Cerebellar cortex (tissue), 1 donor: ENCODE data around the gene PCCA.
"Not testable (repeated sequence)": the region's sequence is repeated elsewhere in the genome, so short reads cannot be mapped to it uniquely, and the experiment has no call there.

ENCODE experiments used
- DNase-seq: peaks from one replicate; pipeline ENCODE4 v3.0.0-alpha.2; 2015; ENCODE audit warnings: low spot score

Gene PCCA

DNA sequence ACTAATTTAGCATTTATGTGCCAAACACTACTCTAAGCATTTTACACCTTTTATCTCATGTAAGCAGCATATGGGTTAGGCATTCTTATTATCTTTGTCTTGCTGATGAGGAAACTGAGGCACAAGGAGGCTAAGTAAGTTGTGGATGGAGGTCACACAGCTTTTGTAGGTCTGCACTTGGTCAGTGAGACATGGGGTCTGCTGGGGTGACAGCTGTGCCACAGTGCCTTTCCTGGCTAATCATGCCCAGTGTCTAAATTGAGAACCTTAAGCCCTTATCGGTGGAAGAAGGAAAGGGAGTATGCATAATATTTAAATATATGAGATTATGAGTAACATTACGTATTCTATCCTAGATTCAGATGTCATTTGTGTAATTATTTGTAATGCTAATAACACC is 273.5 kb downstream of the PCCA start:
- no peak for DNase-seq

DNA sequence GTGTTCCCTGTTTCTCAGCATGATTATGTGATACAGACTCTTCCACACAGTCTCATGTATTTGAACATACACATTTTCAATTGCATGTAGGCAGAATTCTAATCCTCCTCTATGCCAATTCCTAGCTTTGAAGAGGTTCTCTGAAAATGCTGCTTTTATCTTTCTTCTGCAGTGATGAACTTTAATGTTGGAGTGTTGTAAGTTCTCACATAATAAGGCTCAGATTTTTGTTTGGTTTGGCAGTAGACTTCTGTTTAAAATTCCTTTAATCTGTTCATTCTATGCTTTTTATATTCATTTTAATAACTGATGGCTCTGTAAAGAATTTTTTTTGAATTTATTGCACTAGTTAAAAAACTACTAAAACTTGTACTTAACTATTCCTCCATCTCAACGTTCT is 273.9 kb downstream of the PCCA start:
- DNase-seq, result no peak

DNA sequence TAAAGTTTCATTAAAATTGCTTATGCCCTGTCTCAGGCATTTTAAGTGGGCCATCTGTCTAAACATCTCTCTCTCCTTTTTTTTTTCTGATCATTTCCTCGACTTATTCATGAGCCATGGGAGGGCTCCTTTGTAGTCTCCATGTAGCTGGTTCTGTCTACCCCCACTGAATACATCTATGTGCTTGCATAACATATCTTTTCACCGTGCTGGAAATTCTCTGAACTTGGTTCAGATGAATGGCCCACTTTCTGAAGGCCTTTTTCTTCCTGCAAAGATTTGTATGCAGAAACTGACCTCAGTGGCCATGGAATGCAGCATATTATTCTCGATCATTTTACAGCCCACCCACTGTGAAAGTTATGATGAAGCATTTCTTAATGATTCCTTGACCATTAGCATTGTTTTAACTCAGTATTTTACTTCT is 274.4 kb downstream of the PCCA start:
- DNase-seq, result no peak

DNA sequence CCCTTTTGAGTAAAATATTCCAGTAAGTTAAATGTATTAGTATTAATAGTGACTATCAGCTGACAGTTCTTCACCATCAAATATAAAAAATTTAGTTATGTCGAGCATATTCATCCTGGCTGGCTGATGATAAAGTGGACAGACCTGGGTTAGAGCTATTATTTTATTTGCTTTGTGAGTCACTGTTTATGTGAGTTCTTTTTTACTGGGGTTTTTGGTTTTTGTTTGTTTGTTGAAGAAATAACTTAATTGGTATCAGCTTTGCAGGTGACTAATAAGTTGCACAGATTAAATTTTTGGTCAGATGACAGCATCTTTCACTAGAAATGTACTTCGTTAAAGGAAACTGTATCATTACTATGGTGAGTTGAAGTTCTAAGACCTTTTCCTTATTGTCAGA is 275.0 kb downstream of the PCCA start:
- DNase-seq, result no peak

DNA sequence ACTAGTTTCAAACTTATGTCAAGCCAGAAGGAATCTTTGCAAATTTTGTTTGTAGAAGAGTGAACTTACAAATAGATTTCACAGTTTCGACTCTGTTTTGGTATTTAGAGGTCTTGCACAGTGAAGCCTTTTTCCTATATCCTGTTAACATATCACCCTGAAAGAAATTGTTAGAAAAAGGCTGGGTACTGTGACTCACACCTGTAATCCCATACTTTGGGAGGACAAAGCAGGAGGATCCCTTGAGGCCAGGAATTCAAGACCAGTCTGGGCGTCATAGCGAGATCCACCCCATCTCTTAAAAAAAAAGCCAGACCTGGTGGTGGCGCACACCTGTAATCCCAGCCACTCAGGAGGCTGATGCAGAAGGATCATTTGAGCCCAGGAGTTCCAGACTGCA is 275.7 kb downstream of the PCCA start:
- no peak for DNase-seq

DNA sequence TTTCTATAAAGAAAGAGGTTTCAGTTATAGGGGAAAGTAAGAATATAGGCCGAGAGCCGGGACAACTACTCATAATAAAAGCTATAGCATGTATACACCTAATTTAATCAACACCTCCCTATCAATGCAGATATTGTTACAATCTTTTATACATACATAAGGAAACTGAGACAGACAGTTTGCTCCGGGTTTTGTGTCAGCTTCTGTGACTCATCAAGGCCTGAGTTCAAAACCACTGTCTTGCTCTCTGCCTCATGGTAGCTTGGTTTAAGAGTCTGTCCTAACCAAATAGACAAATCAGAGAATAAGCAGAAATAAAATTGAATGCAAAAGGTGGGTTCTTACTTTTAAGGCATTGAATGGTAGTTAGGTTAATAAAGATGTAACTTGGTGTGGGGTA is 276.8 kb downstream of the PCCA start:
- DNase-seq, result no peak

DNA sequence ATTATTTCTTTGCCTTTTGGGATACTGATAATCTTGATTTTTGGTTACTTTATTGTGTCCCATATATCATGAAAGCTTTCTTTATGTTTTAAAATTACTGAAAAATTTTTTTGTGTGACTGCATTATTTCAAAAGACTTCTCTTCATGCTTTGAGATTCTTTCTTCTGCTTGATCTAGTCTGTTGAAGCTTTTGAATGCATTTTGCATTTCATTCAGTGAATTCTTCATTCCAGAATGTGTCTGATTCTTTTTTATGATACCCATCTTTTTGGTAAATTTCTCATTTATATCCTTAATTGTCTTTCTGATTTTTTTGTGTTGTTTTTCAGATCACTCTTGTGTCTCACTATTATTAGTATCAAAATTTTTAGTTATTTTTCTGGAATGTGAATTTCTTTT is 289.6 kb downstream of the PCCA start:
- DNase-seq, result no peak

DNA sequence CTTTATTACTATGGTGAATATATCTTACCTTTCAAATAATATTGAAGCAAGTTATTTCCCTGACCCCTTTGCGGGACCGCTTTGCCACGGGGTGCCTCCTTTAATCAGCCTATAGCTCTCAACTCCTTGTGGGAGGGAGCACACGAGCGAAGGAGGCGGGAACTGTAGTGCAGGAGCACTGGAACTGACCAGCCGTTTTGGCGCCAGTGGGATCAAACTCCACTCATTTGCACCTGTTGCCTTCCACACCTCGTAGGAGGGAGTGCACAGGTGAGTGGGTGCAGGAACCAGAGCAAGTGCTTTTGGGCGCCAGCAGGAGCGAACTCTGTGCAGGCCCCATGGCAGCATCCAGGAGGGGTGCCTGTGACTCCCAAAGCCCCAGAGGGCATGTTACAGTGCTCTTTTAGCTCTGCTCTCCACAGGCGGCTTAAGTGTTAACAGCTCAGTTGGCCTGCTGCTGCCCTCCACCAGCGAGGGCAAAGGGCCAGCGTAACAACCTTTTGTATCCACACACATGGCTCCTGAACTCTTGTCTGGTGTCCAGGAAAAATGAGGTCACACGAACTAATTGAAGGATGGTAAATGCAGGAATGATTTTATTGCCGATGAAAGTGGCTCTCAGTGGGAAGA is 292.8 kb downstream of the PCCA start:
- DNase-seq, result peak; percentile 51

DNA sequence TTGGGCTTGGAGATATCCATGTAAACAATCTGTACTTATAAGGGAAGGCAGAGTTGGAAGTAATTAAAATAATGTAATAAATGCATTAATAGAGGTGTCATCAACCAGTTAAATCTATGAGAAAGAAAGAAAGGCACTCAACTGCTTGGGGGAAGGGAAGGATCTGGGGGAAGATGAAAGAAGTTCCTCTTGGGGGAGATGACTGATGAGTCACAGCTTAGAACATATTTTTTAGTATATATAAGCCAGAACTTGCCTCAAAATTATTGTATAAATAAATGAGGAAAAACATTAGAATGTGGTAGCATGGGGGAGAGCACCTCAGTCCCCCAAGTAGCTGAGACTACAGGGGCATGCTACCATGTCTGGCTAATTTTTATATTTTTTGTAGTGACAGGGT is 293.9 kb downstream of the PCCA start:
- no peak for DNase-seq

DNA sequence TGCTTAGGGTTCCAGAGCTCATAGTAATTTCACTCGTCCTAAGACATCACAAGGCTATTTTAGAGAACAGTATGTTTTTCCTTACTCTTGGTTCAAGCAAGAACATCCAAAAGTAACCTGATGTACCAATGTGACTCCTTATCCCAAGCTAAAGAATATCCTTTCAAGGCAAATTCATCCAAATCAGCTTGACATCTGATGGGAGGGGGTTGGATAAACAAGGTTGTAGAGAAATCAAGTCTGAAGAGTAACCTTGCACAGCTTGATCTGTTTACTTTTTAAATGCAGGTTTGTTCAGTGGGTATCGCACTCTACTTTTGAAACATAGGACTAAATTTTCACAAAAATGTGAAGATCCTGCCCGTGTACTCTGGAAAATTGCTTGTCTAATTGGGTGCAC is 298.5 kb downstream of the PCCA start:
- DNase-seq, result no peak

DNA sequence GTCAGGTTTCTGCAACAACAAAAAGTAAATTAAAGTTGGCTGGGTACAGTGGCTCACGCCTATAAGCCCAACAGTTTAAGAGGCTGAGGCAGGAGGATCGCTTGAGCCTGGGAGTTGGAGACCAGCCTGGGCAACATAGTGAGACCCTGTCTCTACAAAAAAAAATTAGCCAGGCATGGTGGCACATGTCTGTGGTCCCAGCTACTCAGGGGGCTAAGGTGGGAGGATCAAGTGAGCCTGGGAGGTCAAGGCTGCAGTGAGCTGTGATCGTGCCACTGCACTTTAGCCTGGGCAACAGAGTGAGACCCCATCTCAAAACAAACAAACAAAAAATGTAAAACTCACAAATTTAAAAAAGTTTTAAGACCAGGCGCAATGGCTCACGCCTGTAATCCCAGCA is 299.3 kb downstream of the PCCA start:
- DNase-seq, result not testable (repeated sequence)

DNA sequence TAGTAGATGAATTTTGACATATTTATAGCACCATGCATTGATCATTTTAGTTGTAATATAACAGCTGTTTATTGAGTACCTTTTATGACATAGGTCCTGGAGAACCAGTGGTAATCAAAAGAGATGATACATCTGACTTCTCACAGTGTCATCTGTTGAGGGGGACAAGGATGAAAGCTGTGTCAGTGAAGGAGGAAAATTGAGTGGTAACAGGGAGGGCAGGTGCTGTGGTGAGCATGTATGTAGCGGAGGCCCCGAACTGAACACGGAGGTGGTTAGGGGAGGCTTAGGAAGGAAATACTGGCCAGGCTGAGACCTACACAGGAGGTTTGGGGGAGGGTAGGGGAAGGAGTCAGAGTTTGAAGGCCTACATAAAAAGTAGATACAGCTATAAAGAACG is 300.0 kb downstream of the PCCA start:
- no peak for DNase-seq

DNA sequence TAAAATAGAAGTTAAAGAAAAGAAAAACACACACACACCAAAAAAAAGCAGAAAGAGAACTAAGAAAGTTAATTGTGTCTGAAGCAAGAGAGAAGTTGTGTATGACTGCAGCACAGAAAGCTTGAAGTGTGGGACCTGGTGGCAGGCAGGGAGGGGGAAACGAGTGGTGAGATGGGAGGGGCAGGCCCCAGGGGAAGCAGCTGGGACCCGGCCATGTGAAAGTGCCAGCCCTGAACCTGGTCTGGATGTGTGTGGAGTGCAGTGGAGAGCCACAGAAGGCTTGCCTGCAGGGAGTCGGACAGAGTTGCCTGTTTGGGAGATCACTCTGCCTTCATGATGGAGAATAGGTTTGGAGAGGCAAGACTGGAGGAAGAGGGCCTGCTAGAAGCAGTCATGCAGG is 300.7 kb downstream of the PCCA start:
- DNase-seq, result peak; percentile 45

DNA sequence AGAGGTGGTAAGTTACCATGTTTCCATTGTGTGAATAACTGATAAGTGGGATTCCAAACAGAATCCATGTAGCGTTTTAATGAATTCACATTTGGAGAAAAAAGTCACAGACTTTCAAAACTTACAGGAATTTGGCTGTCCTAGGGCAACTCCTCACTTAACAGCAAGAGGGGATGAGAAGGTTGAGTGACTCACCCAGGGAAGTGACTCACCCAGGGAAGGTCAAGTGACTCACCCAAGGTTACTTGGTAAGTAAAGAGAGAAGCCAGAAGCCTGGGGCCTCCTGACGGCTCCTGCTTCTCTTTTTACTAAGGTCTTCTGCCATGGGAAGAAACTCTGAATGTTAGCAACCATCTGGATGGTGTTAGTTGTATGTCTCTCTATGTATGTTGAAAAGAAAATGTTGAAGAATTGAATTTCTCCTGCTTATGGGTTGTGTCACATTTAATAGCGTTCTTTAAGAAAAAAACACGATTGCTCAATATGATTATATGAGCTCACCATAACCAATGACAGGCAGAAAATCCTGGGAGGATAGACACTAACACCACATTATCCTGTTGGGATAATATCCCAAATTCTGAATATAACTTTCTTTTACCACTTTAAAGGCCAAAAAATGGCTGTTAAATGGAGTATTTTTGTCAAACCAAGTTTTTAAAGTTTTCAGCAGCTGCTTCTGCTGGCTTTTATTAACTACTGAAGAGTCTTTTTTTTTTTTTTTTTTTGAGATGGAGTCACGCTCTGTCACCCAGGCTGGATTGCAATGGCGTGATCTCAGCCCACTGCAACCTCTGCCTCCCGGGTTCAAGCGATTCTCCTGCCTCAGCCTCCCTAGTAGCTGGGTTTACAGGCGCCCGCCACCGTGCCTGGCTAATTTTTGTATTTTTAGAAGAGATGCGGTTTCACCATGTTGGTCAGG is 304.1 kb downstream of the PCCA start:
- peak; percentile 82 for DNase-seq

DNA sequence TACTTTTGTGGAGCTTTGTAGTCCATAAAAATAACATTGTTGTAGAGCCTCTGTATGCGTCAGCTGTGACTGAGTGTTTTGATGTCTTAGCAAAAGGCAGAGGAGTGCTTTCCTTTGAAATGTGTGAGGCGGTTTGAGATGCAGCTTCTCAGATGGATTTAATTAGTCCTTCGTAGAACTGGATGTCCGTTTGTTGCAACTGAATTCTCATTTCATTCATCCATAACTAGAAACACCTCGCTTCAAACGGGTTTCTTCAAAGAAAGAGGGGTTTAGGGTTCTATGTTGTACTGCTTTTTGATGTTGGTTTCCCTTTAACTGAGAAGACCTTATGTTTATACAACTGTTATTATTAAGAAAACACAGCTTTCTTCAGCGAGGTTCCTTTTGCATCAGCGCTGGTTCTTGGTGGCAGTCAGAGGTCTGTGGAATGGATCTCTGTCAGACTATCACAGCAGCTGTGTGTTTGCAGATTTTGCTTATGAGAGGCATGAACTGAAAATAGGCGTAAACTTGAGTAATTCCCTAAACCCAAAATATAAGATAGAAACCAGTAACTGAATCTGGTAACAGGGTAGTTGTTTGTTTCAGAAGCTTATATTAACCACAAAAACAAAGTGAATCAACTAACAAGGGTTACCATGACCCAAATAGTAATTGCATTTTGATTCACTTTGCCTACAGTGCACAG is 305.3 kb downstream of the PCCA start:
- peak; percentile 22 for DNase-seq

DNA sequence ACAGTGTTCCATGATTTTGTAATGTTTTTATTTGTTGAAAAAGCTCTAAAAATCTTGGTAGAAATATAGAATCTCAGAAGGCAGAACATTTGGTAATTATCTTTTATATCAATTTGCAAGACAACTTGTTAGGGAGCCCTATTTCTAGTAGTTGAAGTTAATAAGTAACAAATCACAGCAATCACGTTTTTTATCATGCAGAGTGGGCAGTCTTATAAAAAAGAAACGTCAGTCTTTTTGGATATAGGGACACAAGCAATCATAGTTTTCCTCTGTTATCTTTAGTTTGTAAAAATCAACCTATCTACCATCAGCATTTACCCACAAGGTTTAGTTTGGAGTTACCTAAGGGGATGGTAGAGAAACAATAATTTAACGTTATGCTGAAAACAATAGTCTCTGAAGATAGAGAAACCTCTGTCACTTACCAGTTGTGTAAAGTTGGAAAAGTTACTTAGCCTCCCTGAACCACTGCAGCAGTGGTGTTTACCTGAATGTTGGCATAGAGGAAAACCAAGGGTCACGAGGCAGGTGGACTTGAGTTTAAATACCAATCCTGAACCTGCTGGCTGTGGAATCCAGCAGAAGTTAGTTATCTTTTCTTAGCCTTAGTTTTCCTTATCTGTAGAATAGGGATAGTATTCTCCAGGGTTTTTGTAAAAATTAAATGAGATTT is 306.9 kb downstream of the PCCA start:
- DNase-seq, result no peak

DNA sequence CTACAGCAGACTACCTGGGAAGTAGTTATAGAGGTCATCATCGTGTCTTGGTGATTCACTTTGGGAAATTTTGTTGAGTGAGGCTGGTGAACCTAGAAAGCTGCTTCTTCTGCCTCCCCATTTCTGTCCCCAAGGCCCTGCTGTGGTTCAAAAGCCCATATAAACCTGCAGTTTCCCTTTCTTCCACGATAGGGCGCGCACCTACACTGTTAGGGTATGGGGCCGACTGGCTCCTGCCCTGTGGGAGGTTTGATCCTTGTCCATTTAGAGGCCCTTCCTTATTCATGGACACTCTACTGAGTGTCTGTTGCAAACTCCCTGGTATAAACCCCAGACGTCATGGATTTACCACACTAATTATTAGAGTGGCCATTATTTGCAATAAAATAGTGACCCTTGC is 307.9 kb downstream of the PCCA start:
- DNase-seq, result peak; percentile 39

DNA sequence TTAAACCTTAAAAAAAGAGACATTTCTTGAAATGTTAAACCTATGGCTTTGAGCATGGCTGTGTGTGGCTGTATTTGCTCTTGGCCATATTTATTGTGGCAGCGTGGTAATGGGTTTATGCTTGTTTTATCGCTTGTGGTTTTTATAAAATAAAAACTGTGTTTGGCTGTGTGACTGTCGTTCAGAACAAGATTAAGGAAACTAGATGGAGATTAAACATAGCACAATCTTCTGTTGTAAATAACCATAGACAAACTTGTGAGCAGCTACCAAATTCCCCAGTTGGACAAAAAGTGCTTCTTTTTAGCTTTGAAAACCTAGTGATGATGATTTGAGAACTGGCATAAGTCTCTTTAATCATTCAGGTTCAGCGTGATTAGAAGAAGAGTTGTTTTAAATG is 308.7 kb downstream of the PCCA start:
- no peak for DNase-seq

DNA sequence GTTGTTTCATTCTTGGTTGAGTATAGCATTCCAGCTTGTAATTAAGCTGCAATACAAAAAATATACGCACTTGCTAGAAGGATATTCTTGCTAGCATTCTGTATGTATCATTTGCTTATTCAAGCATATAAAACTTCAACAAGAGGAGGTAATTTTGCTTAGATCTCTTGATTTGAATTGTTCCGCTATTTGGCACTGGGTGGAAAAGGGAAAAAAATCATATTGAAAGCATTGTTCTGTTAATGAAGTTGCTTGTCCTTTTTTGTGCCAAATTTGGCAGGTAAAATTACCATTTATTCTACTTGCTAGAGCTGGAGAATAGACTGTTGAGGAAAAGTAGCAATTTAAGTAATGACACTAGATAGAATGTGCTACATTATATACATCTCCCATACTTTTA is 309.5 kb downstream of the PCCA start:
- DNase-seq, result no peak

DNA sequence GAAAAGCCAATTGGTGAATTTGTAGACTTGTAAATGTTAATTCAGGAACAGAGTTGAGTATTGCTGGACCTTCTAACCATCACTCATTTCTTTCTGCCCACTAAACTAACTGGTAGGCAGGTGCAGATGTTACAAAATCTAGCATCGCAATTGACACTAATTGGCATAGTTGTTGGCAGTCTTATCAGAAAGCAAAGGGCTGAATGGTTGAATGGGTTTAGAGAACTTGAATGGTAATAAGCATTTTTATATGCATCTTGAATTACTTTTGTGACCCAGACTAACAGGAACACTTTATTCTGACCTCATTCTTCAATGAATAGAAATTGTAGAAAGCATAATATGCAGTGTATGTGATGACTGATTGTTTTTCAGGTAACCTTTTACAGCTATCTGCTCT is 310.6 kb downstream of the PCCA start:
- no peak for DNase-seq

DNA sequence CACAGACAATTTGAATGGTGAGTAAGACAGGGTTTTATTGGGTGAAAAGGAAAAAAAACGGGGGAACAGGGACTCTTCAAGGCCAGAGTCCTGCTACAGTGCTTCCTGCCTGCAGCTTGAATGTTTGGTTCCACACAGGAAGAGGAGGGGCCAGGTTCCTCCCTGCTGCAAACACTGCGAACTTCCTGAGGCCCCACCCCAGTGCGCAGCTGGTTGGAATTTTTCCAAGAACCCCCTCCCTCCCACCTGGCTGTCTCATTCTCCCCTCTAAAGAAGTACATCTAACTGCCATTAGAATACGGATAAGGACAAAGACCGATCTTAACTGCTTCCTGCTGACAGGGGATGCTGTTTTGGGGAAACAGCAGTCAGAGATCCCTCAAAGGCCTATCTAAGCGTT is 314.8 kb downstream of the PCCA start:
- no peak for DNase-seq

DNA sequence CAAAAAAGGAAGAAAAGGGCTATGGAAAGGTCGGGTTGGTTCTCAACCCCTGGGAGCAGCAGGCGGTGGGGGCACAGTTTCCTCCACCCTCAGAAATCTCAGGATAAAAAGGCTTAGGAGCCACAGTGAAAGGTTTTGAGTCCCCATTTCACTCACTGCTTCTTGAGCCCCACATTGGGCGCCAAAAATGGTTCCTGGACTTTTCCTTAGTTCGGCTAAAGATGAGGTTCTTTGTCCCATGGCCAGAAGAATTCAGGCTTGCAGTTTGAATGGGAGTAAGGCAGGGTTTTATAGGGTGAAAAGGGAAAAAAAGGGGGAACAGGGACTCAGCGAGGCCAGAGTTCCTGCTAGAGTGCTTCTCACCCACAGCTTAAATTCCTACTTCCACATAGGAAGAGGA is 320.2 kb downstream of the PCCA start:
- no peak for DNase-seq

DNA sequence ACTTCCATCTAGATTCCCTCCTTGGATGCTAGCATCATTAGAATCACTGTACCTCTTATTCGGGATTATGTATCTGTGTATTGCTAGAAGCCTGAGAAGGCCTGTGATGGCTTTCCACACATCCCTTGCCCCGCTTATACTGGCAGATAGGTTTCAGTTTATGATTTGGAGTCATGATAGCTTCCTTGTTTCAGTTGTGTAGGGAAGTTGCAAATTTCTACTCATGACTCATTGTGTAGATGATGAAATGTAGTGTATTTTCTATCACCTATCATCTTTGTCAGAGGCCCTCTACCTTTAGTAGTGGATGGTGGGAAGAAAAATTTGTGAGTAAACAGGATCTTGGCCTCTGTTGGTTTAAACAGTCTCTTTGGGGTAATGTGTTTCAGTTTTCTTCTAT is 334.5 kb downstream of the PCCA start:
- no peak for DNase-seq
